Measurements from ENCODE around the gene NCOA7. TPM values are rescaled to one million over a fixed set of nuclear protein-coding genes. Genes with fewer than 3 reads are reported as not detected.

NCOA7 gene
- total RNA-seq, 1 donor from 2014 or later: 26.2 TPM

DNA sequence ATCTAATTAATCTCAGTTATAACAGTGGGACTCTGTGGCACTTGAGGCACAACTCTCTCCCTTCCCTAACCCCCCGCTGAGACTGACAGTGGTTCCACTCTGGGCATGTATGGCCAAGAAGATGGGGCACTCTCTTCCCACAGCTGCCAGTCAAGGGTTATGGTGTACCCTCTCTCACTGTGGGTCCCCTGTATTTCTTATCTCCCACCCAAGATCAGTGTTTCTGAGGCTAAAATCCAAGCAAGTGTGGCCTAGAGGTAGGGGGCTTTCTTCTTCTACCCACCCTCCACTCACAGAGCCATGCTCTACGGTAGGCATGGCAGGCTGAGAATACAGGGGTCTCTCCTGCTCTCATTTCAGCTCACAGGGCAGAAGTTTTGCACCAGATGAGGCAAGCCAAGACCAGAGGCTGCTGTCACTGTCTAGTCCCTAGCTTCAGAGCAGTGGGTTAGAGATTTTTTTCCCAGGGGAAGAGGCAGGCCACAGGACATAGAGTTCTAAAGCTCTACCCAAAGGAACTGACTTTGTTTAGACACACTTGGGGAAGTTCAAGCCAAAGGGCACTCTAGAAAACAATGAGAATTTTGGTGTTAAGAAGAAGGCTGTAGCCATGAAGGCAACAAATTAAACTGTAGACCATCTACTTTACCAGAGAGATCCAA, 134.1 kb downstream of the NCOA7 start:
- no peak for DNase-seq (ENCODE audit: low spot score)
- Mint-ChIP-seq H3K9me3 (ENCODE audit: unreplicated experiment) (no peaks in the 10 kb centered on the region), H3K36me3 (ENCODE audit: low read depth, unreplicated experiment) (peaks cover 30% of the 10 kb centered on the region), H3K27ac (ENCODE audit: unreplicated experiment) (no peak overlapping the region), H3K4me3 (ENCODE audit: unreplicated experiment) (no peak overlapping the region), H3K27me3 (ENCODE audit: unreplicated experiment) (no peaks in the 10 kb centered on the region), H3K4me1 (ENCODE audit: unreplicated experiment) (peaks cover 13% of the 10 kb centered on the region)
- TF ChIP-seq, protein P1, sequence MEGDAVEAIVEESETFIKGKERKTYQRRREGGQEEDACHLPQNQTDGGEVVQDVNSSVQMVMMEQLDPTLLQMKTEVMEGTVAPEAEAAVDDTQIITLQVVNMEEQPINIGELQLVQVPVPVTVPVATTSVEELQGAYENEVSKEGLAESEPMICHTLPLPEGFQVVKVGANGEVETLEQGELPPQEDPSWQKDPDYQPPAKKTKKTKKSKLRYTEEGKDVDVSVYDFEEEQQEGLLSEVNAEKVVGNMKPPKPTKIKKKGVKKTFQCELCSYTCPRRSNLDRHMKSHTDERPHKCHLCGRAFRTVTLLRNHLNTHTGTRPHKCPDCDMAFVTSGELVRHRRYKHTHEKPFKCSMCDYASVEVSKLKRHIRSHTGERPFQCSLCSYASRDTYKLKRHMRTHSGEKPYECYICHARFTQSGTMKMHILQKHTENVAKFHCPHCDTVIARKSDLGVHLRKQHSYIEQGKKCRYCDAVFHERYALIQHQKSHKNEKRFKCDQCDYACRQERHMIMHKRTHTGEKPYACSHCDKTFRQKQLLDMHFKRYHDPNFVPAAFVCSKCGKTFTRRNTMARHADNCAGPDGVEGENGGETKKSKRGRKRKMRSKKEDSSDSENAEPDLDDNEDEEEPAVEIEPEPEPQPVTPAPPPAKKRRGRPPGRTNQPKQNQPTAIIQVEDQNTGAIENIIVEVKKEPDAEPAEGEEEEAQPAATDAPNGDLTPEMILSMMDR (IDR thresholded peaks at IDR 0.05; ENCODE audit: unreplicated experiment): no peak

DNA sequence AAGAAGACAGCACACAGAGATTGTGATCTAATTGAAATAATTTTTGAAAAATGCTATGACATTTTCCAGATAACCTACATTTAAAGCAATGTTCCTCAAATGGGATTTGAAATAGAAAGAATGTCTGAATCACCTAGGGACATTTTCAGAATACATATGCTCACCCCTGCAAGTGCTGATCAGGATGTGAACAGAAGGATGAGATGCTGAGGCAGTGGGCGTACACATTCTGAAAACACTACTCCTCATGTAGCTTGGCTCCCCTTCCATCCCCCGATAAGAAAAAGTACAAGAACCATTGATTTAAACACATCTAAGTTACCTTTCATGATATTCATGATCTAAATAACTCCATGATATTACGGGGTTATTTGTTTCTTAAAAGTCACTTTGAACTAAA, 136.0 kb downstream of the NCOA7 start:
- TF ChIP-seq, protein P1 (IDR thresholded peaks at IDR 0.05; ENCODE audit: unreplicated experiment): no peak
- Mint-ChIP-seq H3K4me3 (ENCODE audit: unreplicated experiment) (no peak overlapping the region), H3K4me1 (ENCODE audit: unreplicated experiment) (peaks cover 13% of the 10 kb centered on the region), H3K27me3 (ENCODE audit: unreplicated experiment) (no peaks in the 10 kb centered on the region), H3K36me3 (ENCODE audit: low read depth, unreplicated experiment) (peaks cover 30% of the 10 kb centered on the region), H3K27ac (ENCODE audit: unreplicated experiment) (no peak overlapping the region), H3K9me3 (ENCODE audit: unreplicated experiment) (no peaks in the 10 kb centered on the region)
- no peak for DNase-seq (ENCODE audit: low spot score)

DNA sequence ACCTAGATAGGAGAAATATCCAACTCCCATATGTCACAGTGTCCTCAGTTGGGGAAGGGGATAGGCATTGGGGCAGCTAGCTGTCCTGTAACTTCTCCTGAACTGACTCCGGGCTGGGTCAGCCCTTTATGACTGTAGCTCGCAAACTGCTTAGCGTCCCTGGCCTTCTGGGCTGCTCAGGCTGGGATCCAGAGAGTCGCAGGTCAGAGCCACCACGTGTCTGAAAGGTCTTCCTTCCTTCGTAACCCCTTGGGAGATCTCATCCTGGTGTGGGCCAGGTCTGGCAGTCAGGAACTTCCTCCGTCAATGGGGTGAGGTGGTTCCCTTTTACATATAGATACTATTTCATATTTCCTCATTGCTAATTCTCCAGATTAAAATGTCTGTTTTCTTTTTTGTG, 137.0 kb downstream of the NCOA7 start:
- H3K4me1 Mint-ChIP-seq (ENCODE audit: unreplicated experiment): peaks cover 13% of the 10 kb centered on the region

DNA sequence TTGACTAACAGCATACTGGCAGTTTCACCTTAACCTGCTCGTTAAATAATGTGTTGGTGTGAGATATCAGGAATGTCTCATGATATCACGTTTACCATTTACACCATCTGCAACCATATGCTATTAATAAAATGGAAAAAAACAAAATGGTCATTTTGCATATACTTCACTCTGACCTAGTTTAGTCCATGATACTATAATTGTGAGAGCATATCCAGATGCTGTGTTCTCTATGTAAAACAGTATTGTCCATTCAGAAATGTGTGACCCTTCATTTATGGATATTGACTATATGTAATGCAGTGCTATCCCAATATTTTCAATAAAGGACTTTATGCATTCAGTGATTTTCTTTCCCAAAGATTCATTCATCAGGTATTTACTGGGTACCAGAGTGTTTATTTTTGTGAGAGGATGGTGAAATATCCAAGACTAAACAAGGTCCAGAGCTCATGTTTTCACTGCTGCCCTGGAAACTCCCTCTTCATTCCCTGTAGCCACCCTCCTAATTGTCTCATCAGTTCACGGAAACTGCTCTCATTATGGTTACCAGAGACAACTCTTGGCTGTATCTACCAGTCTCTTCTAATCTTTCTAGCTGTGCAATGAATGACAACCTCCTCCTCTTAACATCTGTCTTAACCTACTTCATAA, 140.1 kb downstream of the NCOA7 start:
- no peak for DNase-seq (ENCODE audit: low spot score)
- H3K9me3 Mint-ChIP-seq (ENCODE audit: unreplicated experiment): no peaks in the 10 kb centered on the region
- no peaks in the 10 kb centered on the region for H3K27me3 Mint-ChIP-seq (ENCODE audit: unreplicated experiment)
- H3K36me3 Mint-ChIP-seq (ENCODE audit: low read depth, unreplicated experiment): peaks cover 17% of the 10 kb centered on the region
- TF ChIP-seq, protein P1 (IDR thresholded peaks at IDR 0.05; ENCODE audit: unreplicated experiment): no peak
- no peak overlapping the region for H3K4me3 Mint-ChIP-seq (ENCODE audit: unreplicated experiment)
- peaks cover 4% of the 10 kb centered on the region for H3K4me1 Mint-ChIP-seq (ENCODE audit: unreplicated experiment)
- no peak overlapping the region for H3K27ac Mint-ChIP-seq (ENCODE audit: unreplicated experiment)

More for the DNA sequence above, 137.0 kb downstream of the NCOA7 start:
- H3K27ac Mint-ChIP-seq (ENCODE audit: unreplicated experiment): no peak overlapping the region
- H3K4me3 Mint-ChIP-seq (ENCODE audit: unreplicated experiment): no peak overlapping the region
- H3K36me3 Mint-ChIP-seq (ENCODE audit: low read depth, unreplicated experiment): peaks cover 27% of the 10 kb centered on the region
- no peak for DNase-seq (ENCODE audit: low spot score)
- TF ChIP-seq, protein P1 (IDR thresholded peaks at IDR 0.05; ENCODE audit: unreplicated experiment): no peak
- no peaks in the 10 kb centered on the region for H3K9me3 Mint-ChIP-seq (ENCODE audit: unreplicated experiment)
- H3K27me3 Mint-ChIP-seq (ENCODE audit: unreplicated experiment): no peaks in the 10 kb centered on the region

All from endothelial cell (in vitro differentiated cells).